Measurements from ENCODE around the gene ZFYVE28. TPM values are rescaled to one million over a fixed set of nuclear protein-coding genes. Genes with fewer than 3 reads are reported as not detected.
A peak's percentile ranks its signal among the peaks of the same experiment; 100 is the strongest.

ZFYVE28 gene
- total and polyA plus RNA-seq, 2 of the 8 experiments (the other 6 are each of a cell fraction or from before 2014, with no cell fraction given): 1.7 to 4.9 TPM

DNA sequence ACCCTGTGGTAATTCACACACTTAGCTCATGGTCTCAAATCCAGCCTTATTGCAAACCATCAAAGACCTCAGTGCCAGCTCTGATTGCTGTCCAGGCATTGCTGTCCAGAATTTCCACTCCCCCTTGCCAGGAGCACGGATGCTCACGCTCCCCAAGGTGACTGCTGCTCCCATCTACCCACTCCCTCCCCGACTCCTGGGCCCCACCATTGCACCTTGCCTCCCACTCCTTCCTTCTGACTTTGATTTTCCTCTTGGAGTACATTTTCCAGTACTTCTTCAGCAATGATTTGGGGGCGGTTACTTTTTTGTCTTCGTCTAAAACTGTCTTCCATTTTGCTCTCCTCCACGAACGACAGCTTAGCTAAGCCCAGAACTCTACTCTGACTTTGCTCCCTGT is 11.5 kb downstream of the ZFYVE28 start:
- Histone ChIP-seq H3K56ac (replicated peaks; ENCODE audit: insufficient read length, low read depth, low read length) (no peak overlapping the region), H3K4ac (replicated peaks; ENCODE audit: insufficient read length, low read depth, low read length) (no peak overlapping the region), H3K9ac (replicated peaks in 1 of 4; ENCODE audit: extremely low read depth in 1 of 4, low read depth in 3 of 4, low read length in 3 of 4) (no peak overlapping the region), H3K27me3 (replicated peaks in 1 of 4; ENCODE audit: control insufficient read depth in 3 of 4, extremely low read depth in 1 of 4, insufficient read depth in 3 of 4, low read length in 3 of 4) (peaks cover 0 to 2% (median 0%) of the 10 kb centered on the region in 4 experiments; a peak in 2 of 7 replicates), H2AK5ac (ENCODE audit: low read depth, low read length) (no peak overlapping the region), H2BK20ac (ENCODE audit: low read length) (no peak overlapping the region), H3K9me3 (ENCODE audit: insufficient read depth in 2 of 2, low read depth in 1 of 2, low read length in 1 of 2) (no peaks in the 10 kb centered on the region), H2BK120ac (replicated peaks; ENCODE audit: low read depth, low read length) (no peak overlapping the region), H3K79me2 (ENCODE audit: control insufficient read depth in 1 of 2, insufficient read depth in 2 of 2, low read length in 2 of 2) (no peaks in the 10 kb centered on the region), H3K23me2 (ENCODE audit: low read depth, low read length) (no peaks in the 10 kb centered on the region), H4K91ac (replicated peaks; ENCODE audit: insufficient read length, low read length) (no peak overlapping the region), H2AFZ (ENCODE audit: low read length) (no peak overlapping the region), H3K4me2 (ENCODE audit: insufficient read depth in 1 of 2, low read depth in 2 of 2, low read length in 2 of 2) (no peak overlapping the region), H3K23ac (ENCODE audit: insufficient read length) (no peak overlapping the region), H3K4me3 (ENCODE audit: extremely low read depth in 1 of 4, insufficient read depth in 2 of 4, low read depth in 3 of 4, low read length in 4 of 4) (no peak overlapping the region), H3K27ac (ENCODE audit: low read depth, low read length) (no peak overlapping the region), H4K20me1 (replicated peaks in 1 of 2; ENCODE audit: control insufficient read depth in 1 of 2, insufficient read depth in 2 of 2, low read length in 2 of 2) (peaks cover 0 to 2% of the 10 kb centered on the region in 2 experiments), H4K8ac (ENCODE audit: extremely low read depth, insufficient read depth, low read length) (no peak overlapping the region), H3K36me3 (ENCODE audit: control insufficient read depth in 2 of 4, insufficient read depth in 4 of 4, low read length in 3 of 4) (no peaks in the 10 kb centered on the region), H2BK5ac (ENCODE audit: low read depth, low read length) (no peak overlapping the region), H2BK12ac (ENCODE audit: low read depth, low read length) (no peak overlapping the region), H3K4me1 (replicated peaks in 1 of 4; ENCODE audit: control insufficient read depth in 3 of 4, insufficient read depth in 4 of 4, low read length in 3 of 4) (peaks cover 0 to 19% (median 13%) of the 10 kb centered on the region in 4 experiments; a peak in 6 of 7 replicates), H3K79me1 (ENCODE audit: low read depth, low read length) (peaks cover 6% of the 10 kb centered on the region), H3K18ac (ENCODE audit: extremely low read depth, low read length) (no peak overlapping the region), H2BK15ac (ENCODE audit: low read length) (peak overlapping the region; percentile 72; the same call in 1 of the 2 replicates), H4K5ac (ENCODE audit: insufficient read length, low read depth, low read length) (no peak overlapping the region), H3K14ac (ENCODE audit: insufficient read length) (no peak overlapping the region)
- TF ChIP-seq MAFK (IDR thresholded peaks at IDR 0.05; ENCODE audit: low read depth, low read length): no peak
- TF ChIP-seq TCF12 (IDR thresholded peaks at IDR 0.05; ENCODE audit: low read depth, low read length): no peak
- TF ChIP-seq EP300 (IDR thresholded peaks at IDR 0.05; ENCODE audit: borderline replicate concordance in 1 of 2, low read depth in 2 of 2, low read length in 2 of 2): no peak
- no peak for TF ChIP-seq KDM4A (IDR thresholded peaks at IDR 0.05; ENCODE audit: low read depth, low read length, severe bottlenecking)
- no peak for TF ChIP-seq RFX5 (IDR thresholded peaks at IDR 0.05; ENCODE audit: borderline replicate concordance, low read depth, low read length)
- FAIRE-seq (no peak), DNase-seq (ENCODE audit: low read depth in 1 of 2, low spot score in 2 of 2) (no peak)
- POLR2A ChIA-PET (ENCODE audit: partially characterized antibody): no interaction called here
- WGBS, 2 experiments (ENCODE audit: extremely low coverage in 1 of 2, insufficient coverage in 1 of 2, insufficient read length in 1 of 2, insufficient replicate concordance in 2 of 2, low coverage in 1 of 2, low lambda C conversion rate in 2 of 2, missing lambda C conversion rate in 1 of 2): 74% methylated on average over 7 of the region's 7 CpGs; no CpG with 5 or more reads in 1 of the 2 experiments
- CTCF ChIA-PET (ENCODE audit: partially characterized antibody): interaction anchor here (0.6 to 2.6 kb wide), 5 partner anchors 9 to 187 kb away, joined by 3 to 13 read pairs (median 6); no protein-coding TSS in a partner anchor

Measured in H1 (cell line).